ENCODE data around the gene SNAPIN.
"Not testable (repeated sequence)": the region's sequence is repeated elsewhere in the genome, so short reads cannot be mapped to it uniquely, and the experiment has no call there.

Gene SNAPIN

GRCh38 chr1:153667439-153667838 lies 8.9 kb downstream of the SNAPIN start:
- TF ChIP-seq CTCF (conservative IDR thresholded peaks at IDR 0.05; ENCODE audit: low read depth, low read length): no peak

GRCh38 chr1:153668672-153669071 lies 10.2 kb downstream of the SNAPIN start:
- H3K4me3 ChIP-seq (ENCODE audit: low read length); DNase-seq (ENCODE audit: low read depth): not testable (repeated sequence)

More at GRCh38 chr1:153667439-153667838, 8.9 kb downstream of the SNAPIN start:
- no peak overlapping the region for H3K4me3 ChIP-seq (ENCODE audit: low read length)
- no peak for DNase-seq (ENCODE audit: low read depth)

- peak overlapping the region; percentile 97 for H3K4me3 ChIP-seq (ENCODE audit: low read length)
- DNase-seq (ENCODE audit: low read depth): no peak
- TF ChIP-seq CTCF (conservative IDR thresholded peaks at IDR 0.05; ENCODE audit: low read depth, low read length): no peak
These were observed 11.1 kb downstream of the SNAPIN start for GRCh38 chr1:153669606-153670005.

- peak overlapping the region; percentile 97 for H3K4me3 ChIP-seq (ENCODE audit: low read length)
- TF ChIP-seq CTCF (conservative IDR thresholded peaks at IDR 0.05; ENCODE audit: low read depth, low read length): no peak
- no peak for DNase-seq (ENCODE audit: low read depth)
These were observed 11.9 kb downstream of the SNAPIN start for GRCh38 chr1:153670257-153670858.

GRCh38 chr1:153670859-153671627 lies 12.5 kb downstream of the SNAPIN start, which contains the start of gene ILF2:
Gene ILF2 (minus strand): TSS chr1:153670993. CDS start chr1:153670922, 71 bp downstream.
- peak; percentile 99 for DNase-seq (ENCODE audit: low read depth)
- H3K4me3 ChIP-seq (ENCODE audit: low read length): peak within 1 kb of the TSS; percentile 97
- TF ChIP-seq CTCF (conservative IDR thresholded peaks at IDR 0.05; ENCODE audit: low read depth, low read length): peak; percentile 27

- peak overlapping the region; percentile 71 for H3K4me3 ChIP-seq (ENCODE audit: low read length)
- peak; percentile 29 for DNase-seq (ENCODE audit: low read depth)
These were observed 13.3 kb downstream of the SNAPIN start for GRCh38 chr1:153671628-153672353.

- H3K4me3 ChIP-seq (ENCODE audit: low read length): no peak overlapping the region
- TF ChIP-seq CTCF (conservative IDR thresholded peaks at IDR 0.05; ENCODE audit: low read depth, low read length): no peak
- DNase-seq (ENCODE audit: low read depth): no peak
These were observed 15.0 kb downstream of the SNAPIN start for GRCh38 chr1:153673511-153673910.
